ENCODE data around the gene GHDC. TPM values are rescaled to one million over a fixed set of nuclear protein-coding genes. Genes with fewer than 3 reads are reported as not detected.

GHDC gene
- total RNA-seq, 1 donor, result 14.7 TPM

DNA sequence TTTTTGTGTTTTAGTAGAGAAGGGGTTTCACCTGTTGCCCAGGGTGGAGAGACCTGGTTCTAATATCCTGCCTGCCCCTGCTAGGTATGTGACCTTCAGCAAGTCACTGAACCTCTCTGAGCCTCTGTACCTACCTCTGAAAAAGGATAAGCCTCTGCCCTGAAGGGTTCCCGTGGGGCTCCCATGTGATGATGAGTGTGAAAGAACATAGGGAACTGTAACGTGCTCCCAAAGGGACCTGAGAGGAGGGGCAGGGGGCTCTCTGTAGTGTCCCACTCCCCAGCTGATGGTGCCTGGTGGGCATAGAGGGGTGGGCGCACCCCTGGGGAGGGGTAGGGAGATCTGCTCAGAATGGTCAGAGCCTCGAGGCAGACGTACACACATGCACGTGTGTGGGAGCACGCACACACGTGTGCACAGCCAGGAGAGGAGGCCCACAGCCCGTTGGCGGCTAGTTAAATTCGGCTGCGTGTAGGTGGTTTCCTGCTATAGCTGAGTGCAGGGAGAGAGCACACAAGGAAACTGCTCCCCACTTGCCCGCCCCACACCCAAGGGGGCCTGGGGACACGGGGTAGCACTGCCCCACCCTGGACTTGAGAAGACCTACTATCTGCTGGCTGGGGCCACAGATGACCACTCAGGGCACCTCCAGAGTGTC, 20.0 kb downstream of the GHDC start:
- no peak for TF ChIP-seq CTCF (IDR thresholded peaks at IDR 0.05; ENCODE audit: insufficient read depth, low read depth, low read length)
- no peak overlapping the region for H3K4me3 ChIP-seq (ENCODE audit: low read depth, low read length)
- no peak for DNase-seq (ENCODE audit: low read depth)

DNA sequence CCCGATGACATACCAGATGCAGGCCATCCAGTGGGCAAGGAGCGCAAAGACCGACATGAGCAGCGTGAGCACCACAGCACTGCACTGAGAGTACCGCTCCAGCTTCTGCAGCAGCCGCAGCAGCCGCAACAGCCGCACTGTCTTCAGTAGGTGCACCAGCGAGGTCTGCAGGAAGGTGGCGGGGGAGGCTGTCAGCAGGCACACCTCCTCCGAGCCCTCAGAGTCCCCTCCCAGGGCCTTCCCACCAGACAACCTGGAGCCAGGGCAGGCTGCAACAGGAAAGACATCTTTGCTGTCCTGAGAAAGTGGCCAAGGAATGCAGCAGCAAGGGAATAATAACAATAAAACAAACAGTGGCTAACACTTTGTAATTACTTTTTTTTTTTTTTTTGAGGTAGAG, 22.5 kb downstream of the GHDC start:
- H3K4me3 ChIP-seq (ENCODE audit: low read depth, low read length), result no peak overlapping the region
- TF ChIP-seq CTCF (IDR thresholded peaks at IDR 0.05; ENCODE audit: insufficient read depth, low read depth, low read length), result no peak
- DNase-seq (ENCODE audit: low read depth), result no peak

GRCh38 chr17:42169351-42169750, 24.9 kb downstream of the GHDC start:
- TF ChIP-seq CTCF (IDR thresholded peaks at IDR 0.05; ENCODE audit: insufficient read depth, low read depth, low read length), result no peak
- no peak for DNase-seq (ENCODE audit: low read depth)
- H3K4me3 ChIP-seq (ENCODE audit: low read depth, low read length), result no peak overlapping the region

DNA sequence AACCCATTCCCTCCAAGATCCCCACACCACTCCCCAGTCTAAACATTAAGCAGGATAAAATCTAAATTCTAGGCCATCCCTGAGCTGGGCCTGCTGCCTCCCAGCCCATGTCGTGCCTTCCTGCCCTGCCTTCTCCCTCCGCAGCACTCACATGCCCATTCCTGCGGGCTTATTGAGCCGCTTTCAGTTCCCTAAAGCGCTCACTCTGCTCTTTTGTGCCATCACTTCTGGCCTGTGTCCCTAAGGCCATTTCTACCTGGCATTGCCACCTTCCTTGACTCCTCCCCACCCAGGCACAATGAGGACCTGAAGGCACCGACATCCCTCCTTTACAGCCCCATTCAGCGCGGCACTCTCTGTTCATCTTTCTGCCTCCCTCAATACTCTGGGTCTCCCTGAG, 26.5 kb downstream of the GHDC start:
- DNase-seq (ENCODE audit: low read depth), result no peak
- H3K4me3 ChIP-seq (ENCODE audit: low read depth, low read length), result no peak overlapping the region
- TF ChIP-seq CTCF (IDR thresholded peaks at IDR 0.05; ENCODE audit: insufficient read depth, low read depth, low read length), result no peak

- H3K4me3 ChIP-seq (ENCODE audit: low read depth, low read length), result no peak overlapping the region
- no peak for DNase-seq (ENCODE audit: low read depth)
- TF ChIP-seq CTCF (IDR thresholded peaks at IDR 0.05; ENCODE audit: insufficient read depth, low read depth, low read length), result no peak
These were observed 28.0 kb downstream of the GHDC start for GRCh38 chr17:42166196-42166763.

DNA sequence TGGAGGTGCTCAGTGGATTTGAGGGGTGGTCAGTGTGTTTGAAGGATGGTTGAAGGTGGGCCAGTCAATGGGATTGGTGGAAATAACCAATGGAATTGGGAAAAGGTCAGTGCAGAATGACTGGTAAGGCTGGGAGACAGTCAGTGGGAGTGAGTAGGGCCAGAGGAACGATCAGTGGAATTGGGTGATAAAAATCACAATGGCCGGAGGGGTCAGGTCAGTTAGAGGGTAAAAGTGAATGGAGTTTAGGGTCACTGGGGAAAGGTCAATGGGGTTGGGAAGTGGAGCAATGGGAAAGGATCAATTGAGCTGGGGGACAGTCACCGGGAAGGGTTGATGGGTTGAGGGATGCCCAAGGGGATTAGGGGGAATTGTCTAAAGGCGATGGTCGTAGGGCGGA, 28.5 kb downstream of the GHDC start:
- no peak for TF ChIP-seq CTCF (IDR thresholded peaks at IDR 0.05; ENCODE audit: insufficient read depth, low read depth, low read length)
- no peak overlapping the region for H3K4me3 ChIP-seq (ENCODE audit: low read depth, low read length)
- no peak for DNase-seq (ENCODE audit: low read depth)
